Skin of body (tissue), 2 donors: ENCODE data around the gene RNFT2. TPM values are rescaled to one million over a fixed set of nuclear protein-coding genes. Genes with fewer than 3 reads are reported as not detected.
A peak's percentile ranks its signal among the peaks of the same experiment; 100 is the strongest.

Experiments used
- DNase-seq: peaks from one replicate; lab custom pipeline; 2025; lab: John Stamatoyannopoulos, UW
- total RNA-seq: library from RNA; depleted of rRNA; stranded (reverse); fragments of >200 nt; gene quantifications from one replicate; pipeline ENCODE4 v1.2.3, GENCODE V29; 2014

Gene RNFT2
- total RNA-seq, 1 donor from 2014 or later: 1.7 TPM

GRCh38 chr12:116876151-116876869, 138.2 kb downstream of the RNFT2 start:
- DNase-seq: peak; percentile 73

GRCh38 chr12:116878567-116879508, 140.7 kb downstream of the RNFT2 start:
- DNase-seq: no peak

GRCh38 chr12:116879509-116880212, 141.5 kb downstream of the RNFT2 start:
- no peak for DNase-seq

- no peak for DNase-seq
Observed at GRCh38 chr12:116880213-116880816, 142.2 kb downstream of the RNFT2 start.

GRCh38 chr12:116880817-116881324, 142.8 kb downstream of the RNFT2 start:
- DNase-seq: no peak

- DNase-seq: no peak
Observed at GRCh38 chr12:116881325-116881876, 143.3 kb downstream of the RNFT2 start, which contains the start of gene HRK. HRK (minus strand) TSS chr12:116881441; CDS start chr12:116881307, 134 bp downstream.

- no peak for DNase-seq
Observed at GRCh38 chr12:116881877-116882507, 143.9 kb downstream of the RNFT2 start.

GRCh38 chr12:116882742-116883141, 144.6 kb downstream of the RNFT2 start:
- DNase-seq: no peak

- DNase-seq: no peak
Observed at GRCh38 chr12:116884871-116885270, 146.8 kb downstream of the RNFT2 start.

- DNase-seq: no peak
Observed at GRCh38 chr12:116885491-116885890, 147.4 kb downstream of the RNFT2 start.

GRCh38 chr12:116887244-116887643, 149.1 kb downstream of the RNFT2 start:
- no peak for DNase-seq

GRCh38 chr12:116887897-116888296, 149.8 kb downstream of the RNFT2 start:
- DNase-seq: no peak

GRCh38 chr12:116890330-116890729, 152.2 kb downstream of the RNFT2 start:
- no peak for DNase-seq

- no peak for DNase-seq
Observed at GRCh38 chr12:116891019-116891418, 152.9 kb downstream of the RNFT2 start.

GRCh38 chr12:116892349-116893140, 154.4 kb downstream of the RNFT2 start:
- DNase-seq: no peak

- no peak for DNase-seq
Observed at GRCh38 chr12:116894913-116895312, 156.8 kb downstream of the RNFT2 start.

GRCh38 chr12:116896411-116896924, 158.4 kb downstream of the RNFT2 start:
- no peak for DNase-seq

- DNase-seq: no peak
Observed at GRCh38 chr12:116897476-116897875, 159.4 kb downstream of the RNFT2 start.

GRCh38 chr12:116898669-116899068, 160.6 kb downstream of the RNFT2 start:
- DNase-seq: no peak
